Activated T-cell treated with anti-CD3 and anti-CD28 coated beads, Interleukin-2, amount 50 U/mL, for 1 hour (primary cell): ENCODE measurements around the gene SLC27A4.
"Not testable (repeated sequence)": the region's sequence is repeated elsewhere in the genome, so short reads cannot be mapped to it uniquely, and the experiment has no call there.

Experiments
- DNase-seq: peaks from one replicate; pipeline ENCODE4 v3.0.0-alpha.2; 2020

Gene SLC27A4

DNA sequence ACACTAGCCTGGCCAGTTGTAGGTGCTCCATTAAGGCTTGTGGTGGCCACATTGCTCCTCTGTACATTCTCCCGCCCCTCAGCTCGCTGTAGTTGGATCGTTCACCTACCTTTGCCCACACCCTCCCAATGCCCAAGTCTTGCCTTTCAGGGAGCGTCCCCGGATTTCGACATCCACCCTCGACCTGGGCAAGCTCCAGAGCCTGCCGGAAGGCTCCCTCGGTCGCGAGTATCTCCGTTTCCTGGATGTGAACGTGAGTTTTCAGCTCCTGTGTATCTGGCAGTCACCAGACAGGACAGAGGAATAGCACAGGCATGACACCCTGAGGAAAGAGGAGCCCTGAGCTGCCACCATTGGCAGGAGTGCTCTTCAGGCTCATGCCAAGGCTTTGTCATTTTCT lies 14.7 kb upstream of the SLC27A4 start:
- no peak for DNase-seq

DNA sequence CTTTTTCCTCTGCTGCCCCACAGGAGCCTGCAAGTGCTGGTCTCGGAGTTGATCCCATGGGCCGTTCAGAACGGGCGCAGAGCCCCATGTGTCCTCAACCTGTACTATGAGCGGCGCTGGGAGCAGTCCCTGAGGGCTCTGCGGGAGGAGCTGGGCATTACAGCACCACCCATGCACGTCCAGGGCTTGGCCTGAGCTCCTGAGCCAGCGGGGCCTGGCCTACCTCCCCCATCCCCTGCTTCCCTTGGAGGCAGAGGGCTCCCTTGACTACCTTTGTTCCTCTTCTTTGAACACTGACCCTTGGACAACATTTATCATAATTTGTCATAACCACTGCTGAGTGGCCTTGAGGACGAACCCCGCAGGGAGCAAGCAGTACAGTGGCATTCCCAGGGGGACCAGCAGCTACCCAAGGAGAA lies 6.9 kb upstream of the SLC27A4 start:
- no peak for DNase-seq

DNA sequence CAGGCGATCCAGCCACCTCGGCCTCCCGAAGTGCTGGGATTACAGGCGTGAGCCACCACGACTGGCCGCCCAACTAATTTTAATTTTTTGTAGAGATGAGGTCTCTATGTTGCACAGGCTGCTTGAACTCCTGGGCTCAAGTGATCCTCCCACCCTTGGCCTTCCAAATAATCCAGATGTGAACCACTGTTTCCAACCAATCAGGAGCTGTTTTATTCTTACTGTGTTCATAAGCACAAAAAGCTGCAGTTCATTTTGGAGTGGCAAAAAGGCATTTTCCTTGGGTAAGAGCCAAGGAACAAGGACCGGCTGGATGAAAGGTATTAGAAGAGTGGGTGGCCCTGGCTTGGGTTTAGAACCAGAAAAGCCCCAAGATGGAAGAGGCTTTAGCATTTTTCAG lies 5.2 kb upstream of the SLC27A4 start:
- DNase-seq, result no peak

DNA sequence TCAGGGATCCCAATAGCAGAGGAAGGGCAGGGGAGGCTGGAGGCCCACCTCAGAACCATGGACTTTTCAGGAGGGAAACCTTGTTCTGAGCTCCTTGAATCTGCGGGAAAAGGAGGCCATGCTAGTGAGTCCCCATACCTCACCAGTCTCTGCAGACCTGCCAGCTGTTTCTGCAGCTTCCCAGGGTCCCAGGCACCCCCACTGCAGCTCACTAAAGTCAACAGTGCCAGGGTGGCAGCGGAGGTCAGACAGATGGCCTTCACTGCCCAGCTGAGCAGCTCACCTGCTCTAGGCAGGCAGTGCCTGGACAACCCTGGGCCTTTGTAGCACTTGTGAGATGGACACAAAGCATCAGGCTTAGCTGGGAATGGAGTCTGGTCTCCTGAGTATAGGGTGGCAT lies 4.4 kb upstream of the SLC27A4 start:
- no peak for DNase-seq

DNA sequence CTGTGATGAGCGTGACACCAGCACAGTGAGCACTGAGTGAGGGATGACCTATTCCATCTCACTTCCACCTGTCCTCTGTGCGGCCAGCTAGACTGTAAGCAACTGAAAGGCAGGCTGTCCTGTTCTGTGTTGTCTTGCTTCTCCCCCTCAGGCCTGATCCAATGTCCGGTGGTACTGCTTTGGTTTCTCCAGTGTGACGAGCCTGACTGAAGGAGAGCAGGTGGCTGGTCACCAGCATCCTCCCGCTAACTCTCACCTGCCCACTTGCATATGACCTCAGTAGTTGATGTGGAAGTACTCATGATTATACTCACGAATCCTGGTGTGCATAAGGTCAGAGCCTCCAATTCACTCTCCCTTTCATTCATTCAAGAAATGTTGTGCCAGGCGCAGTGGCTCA lies 2.4 kb upstream of the SLC27A4 start:
- DNase-seq, result no peak

DNA sequence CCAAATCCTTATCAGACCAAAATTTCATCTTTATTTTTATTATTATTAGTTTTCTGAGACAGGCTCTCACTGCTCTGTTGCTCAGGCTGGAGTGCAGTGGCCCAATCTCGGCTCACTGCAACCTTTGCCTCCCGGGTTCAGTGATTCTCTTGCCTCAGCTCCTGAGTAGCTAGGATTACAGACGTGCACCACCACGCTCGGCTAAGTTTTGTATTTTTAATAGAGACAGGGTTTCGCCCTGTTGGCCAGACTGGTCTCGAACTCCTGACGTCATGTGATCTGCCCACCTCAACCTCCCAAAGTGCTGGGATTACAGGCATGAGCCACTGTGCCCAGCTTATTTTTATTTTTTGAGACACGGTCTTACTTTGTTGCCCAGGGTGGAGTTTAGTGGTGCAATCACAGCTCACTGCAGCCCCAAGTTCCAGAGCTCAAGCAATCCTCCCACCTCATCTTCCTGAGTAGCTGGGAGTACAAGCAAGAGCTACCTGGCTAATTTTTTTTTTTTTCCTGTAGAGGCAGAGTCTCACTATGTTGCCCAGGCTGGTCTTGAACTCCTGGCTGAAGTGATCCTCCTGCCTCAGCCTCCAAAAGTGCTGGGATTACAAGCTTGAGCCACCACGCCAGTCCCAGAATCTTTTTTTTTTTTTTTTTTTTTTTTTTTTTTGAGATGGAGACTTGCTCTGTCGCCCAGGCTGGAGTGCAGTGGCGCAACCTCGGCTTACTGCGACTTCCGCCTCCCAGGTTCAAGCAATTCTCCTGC lies 1.3 kb upstream of the SLC27A4 start:
- DNase-seq, result not testable (repeated sequence)

DNA sequence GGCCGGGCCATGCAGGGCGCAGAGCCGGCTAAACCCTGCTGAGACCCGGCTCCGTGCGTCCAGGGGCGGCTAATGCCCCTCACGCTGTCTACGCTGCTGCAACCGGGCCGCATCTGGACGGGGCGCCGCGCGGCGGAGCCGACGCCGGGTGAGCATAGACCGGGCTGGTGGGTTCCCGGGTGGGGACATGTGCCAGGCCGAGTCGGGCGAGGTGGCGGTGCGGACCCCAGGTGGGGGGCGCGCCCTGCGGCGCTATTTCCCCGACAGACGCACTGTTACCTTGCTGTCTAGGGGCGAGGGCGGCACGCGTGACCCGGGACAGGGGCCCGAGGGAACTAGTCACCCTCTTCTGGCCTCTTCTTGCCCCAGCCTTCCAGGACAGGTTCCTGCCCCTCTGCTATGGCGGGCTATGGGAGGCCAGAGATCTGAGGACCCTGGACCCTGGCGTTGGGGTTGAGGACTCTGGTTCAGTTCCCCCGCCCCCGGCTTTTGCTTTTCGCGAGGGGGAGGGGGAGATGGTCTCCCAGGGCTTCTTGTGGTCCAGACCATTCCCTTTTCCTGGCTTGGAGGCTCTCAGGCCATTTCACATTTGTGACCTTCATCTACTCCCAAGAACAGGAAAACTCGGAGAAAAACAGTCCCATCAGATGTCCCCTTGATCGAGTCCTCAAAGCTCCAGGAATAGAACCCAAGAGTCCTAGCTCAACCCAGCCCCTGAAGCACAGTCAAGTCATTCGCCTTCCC lies 536 bp downstream of the SLC27A4 start:
- DNase-seq, result no peak

DNA sequence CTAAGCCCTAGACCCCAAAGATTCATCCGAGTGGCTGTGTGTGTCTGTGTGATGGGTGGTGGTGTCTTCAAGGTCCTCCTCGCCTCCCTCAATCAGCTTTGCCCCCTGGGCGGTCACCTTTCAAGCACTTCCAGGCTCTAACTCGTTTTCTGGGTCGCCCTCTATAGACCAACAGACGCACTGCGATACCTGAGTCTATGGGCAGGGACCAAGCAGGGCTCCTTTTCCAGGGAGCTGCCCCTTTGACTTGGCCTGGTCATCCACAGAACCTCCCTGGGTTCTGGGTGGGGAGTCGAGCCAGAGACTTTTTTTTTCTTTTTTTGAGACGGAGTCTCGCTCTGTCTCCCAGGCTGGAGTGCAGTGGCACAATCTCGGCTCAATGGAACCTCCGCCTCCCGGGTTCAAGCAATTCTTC lies 1.1 kb downstream of the SLC27A4 start:
- peak; percentile 68 for DNase-seq

DNA sequence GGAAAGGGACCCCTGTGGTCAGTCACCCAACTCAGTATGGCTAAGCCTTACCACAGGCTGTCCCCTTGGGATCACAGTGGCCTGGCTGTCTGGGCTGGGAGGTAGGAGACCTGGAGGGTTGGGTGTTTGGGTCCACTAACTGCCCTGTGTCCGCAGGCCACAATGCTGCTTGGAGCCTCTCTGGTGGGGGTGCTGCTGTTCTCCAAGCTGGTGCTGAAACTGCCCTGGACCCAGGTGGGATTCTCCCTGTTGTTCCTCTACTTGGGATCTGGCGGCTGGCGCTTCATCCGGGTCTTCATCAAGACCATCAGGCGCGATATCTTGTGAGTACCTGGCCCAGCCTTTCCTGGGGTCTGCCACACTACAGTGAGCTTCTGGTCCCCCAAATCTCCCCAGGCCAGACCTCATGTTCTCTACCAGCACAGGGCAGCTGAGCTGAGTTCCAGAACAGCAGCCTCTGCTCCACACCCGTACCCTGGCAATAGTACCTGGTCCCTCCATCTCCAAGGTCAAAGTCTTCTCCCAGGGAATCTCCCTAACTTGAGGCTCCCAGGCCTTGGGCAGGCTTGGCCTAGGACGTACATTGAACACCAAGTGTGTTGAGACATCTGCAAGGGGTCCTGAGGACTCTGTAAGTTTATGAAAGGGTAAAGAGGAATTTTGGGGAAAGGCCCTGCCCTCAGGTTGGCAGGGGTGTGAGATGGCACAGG lies 2.8 kb downstream of the SLC27A4 start:
- no peak for DNase-seq

DNA sequence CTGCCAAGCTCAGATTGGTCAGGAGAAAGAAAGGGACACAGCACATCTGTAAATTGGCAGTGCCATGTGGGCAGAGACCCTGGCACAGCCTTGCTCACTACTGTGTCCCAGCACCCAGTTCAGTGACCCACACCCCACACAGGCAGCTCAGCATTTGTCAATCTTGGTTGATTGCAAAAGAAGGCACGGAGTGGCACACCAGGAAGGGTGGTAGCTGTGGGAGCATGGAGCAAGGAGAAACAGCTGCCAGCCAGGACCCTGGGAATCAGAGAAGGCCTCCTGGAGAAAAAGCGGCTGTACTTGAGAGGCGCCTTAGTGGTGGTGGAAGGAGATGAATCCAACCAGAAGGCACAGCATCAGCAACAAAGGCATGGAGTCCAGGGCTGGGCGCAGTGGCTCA lies 3.5 kb downstream of the SLC27A4 start:
- no peak for DNase-seq

DNA sequence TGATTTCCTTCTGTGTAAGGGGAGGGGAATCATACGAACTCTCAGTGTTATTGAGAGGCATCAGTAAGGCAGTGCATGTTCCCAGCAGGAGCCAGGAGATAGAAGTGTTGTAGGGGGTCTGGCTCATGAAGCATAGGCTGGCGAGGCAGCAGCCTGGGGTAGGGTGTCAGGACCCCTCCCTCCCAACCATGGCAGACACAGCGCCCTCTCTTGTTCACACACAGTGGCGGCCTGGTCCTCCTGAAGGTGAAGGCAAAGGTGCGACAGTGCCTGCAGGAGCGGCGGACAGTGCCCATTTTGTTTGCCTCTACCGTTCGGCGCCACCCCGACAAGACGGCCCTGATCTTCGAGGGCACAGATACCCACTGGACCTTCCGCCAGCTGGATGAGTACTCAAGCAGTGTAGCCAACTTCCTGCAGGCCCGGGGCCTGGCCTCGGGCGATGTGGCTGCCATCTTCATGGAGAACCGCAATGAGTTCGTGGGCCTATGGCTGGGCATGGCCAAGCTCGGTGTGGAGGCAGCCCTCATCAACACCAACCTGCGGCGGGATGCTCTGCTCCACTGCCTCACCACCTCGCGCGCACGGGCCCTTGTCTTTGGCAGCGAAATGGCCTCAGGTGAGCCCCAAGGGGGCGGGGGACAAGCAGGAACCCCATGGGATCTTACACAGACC lies 4.7 kb downstream of the SLC27A4 start:
- no peak for DNase-seq

DNA sequence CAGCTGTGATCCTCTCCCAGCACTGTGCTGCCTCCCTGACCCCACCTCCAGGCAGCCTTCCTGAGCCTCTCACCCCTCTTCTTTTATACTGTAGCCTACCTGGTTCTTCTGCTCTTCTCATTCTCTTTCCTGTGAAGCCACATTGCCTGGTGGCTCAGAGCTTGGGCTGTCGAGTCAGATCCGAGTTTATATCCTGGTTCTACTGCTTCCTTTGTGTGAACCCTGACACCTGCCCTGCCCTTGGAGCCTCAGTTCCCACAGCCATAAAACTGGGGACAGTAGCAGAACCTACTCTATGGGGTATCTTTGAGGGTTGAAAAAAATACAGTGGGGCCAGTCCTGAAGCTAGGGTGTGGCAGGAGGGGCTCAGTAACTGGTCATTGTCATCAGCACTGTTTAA lies 8.8 kb downstream of the SLC27A4 start:
- DNase-seq, result no peak

DNA sequence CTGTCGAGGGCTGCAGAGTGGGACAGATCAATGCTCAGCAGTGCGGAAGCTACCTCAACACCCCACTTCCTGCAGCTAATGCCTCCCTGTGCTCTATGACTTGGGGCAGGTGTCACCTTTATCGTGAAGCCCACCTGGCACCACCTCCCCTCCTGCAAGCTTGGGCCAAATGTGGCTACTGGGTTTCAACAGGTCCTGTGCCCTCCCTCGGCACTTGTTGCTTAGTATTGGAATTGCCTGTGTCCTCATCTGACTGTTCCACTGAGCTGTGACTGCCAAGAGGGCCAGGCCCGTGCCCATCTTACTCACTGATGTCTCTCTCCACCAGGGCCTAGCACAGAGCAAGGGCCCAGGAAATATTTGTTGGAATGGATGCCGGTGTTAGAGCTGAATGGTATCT lies 9.4 kb downstream of the SLC27A4 start:
- no peak for DNase-seq

DNA sequence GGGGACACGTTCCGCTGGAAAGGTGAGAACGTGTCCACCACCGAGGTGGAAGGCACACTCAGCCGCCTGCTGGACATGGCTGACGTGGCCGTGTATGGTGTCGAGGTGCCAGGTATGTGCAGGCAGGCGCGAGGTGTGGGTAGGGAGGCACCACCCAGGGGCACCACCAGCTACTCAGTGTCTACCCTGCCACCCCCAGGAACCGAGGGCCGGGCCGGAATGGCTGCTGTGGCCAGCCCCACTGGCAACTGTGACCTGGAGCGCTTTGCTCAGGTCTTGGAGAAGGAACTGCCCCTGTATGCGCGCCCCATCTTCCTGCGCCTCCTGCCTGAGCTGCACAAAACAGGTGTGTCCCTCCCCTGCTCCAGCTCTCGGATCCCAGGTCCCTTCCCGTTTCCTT lies 15.1 kb downstream of the SLC27A4 start:
- DNase-seq, result no peak

DNA sequence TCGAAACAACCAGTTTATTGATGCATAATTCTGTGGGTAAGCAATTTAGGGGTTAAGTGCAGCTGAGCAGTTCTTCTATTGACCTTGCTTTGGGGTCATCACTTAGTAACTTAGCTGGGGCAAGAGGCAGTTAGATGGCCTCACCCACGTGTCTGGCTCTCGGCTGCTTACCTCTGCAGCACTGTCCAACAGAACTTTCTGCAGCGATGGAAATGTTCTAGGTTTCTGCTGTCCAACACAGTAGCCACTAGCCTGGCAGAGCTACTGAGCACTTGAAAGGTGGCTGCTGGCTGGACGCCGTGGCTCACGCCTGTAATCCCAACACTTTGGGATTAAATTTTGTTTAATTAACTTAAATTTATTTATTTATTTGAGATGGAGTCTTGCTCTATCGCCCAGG lies 17.8 kb downstream of the SLC27A4 start:
- DNase-seq, result no peak

DNA sequence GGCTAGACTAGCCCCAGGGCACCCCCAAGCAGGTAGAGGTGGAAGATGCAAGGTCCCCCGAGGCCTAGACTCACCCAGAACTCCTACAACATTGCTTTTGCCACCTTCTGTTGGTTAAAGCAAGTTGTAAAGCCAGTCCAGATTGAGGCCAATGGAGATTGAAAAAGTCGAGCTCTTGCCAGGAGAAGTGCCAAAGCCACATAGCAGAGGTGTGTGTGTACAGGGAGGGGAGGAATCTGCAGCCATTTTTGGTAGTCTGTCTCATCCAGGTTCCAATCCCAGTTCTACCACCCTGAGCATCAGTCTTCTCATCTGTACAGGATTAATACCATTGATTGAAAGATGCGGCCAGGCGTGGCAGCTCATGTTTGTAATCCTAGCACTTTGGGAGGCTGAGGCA lies 18.5 kb downstream of the SLC27A4 start:
- DNase-seq, result no peak

DNA sequence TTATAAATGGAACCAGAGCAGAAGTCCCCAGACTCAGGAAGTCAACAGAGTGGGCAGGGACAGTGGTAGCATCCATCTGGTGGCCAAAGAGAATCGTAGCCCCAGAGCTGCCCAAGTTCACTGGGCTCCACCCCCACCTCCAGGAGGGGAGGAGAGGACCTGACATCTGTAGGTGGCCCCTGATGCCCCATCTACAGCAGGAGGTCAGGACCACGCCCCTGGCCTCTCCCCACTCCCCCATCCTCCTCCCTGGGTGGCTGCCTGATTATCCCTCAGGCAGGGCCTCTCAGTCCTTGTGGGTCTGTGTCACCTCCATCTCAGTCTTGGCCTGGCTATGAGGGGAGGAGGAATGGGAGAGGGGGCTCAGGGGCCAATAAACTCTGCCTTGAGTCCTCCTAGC lies 20.5 kb downstream of the SLC27A4 start:
- no peak for DNase-seq

DNA sequence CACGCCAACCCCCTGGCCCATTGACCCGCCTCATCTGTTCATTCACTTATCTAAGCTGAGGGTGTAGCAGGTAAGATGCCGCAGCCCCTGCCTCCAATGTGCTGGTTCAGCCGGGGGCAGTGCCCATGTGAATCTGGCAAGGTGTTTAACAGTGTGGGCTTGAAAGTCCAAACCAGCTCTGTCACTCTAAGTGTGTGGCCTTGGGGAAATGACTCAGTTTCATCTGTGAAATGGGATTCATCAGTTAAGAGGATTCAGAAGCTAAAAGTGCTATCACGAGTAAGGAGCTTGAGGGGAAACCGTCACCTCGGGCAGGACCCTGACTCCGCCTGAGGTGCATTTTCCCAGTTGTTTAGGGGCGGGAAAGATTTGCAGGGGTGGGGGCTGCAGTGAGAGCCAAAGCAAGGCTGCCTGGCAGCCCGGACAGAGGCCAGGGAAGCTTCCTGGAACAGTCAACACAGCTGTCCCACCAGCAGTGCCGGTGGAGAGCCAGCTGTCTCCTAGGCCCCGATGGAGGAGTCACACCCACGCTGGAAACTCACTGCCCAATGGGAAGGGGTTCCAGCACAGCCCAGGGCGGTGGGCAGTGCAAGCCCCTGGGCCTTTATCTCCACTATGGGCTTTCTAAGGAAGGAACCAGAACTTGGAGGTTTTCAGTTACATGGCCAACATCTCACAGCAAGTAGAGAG lies 21.1 kb downstream of the SLC27A4 start:
- DNase-seq, result no peak

DNA sequence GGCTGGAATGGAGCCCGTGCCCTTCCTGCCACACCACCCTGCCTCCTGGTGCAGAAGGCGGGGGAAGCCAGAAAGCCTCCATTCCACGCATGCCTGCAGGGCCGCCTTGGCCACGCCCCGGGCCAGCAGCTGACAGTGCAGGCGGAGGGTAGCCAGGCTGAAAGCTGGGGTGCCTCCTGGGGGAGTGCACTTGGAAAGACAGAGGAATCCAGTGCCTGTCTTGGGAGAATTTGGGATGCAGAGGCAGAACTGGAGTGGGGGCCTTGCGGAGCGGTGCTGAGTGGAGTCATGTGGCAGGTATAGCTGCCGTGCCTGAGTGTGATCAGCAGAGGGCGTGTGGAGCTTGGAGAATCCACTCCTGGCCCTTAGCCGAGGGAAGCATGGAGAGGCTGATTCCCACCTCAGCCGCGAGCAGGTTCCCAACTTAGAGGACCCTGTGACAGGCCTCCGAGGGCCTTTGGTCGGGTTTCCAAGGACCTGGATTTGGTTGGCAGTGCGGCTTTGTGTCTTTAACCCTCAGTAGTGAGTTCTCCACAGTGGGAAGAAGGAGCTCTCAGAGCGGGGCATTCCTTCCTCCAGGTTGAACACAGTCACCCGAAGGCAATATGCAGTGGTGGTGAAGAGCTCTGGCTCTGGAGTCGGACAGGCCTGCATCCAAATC lies 21.8 kb downstream of the SLC27A4 start:
- peak; percentile 73 for DNase-seq

DNA sequence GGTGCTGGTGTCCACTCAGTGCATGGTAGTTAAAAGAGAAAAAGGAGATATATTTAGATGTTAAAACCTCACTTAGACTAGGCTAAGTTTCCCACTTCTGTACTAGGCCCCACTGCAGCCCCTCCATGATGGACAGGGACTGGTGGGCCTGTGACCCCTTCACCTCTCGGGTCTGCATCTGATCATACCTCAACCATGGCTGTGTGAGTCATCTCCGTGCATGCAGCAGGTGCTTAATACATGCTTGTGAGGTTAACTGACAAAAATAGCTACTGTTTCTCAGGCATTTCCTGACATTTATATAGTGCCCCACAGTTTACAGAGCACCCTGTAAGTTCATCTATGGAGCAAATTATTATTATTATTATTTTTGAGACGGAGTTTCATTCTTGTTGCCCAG lies 22.4 kb downstream of the SLC27A4 start:
- DNase-seq, result no peak

DNA sequence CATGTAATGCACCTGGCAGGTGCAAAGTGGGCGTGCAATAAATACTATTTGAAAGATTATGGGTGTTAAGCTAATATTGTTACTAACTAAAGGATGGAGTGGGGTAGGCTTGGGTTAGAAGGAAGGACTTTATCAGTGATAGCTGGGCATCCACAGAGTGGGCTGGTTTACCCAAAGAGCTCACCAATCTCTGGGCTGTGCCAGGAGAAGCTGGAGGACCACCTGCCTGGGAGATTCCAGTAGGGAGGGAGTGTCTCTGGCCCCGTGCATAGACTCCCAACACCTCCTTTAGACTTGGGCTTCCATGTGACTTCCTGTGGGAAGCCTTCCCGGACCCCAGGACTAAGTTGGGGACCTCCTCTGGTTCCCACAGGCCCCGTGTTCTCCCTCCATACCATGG lies 25.2 kb downstream of the SLC27A4 start:
- DNase-seq, result no peak

DNA sequence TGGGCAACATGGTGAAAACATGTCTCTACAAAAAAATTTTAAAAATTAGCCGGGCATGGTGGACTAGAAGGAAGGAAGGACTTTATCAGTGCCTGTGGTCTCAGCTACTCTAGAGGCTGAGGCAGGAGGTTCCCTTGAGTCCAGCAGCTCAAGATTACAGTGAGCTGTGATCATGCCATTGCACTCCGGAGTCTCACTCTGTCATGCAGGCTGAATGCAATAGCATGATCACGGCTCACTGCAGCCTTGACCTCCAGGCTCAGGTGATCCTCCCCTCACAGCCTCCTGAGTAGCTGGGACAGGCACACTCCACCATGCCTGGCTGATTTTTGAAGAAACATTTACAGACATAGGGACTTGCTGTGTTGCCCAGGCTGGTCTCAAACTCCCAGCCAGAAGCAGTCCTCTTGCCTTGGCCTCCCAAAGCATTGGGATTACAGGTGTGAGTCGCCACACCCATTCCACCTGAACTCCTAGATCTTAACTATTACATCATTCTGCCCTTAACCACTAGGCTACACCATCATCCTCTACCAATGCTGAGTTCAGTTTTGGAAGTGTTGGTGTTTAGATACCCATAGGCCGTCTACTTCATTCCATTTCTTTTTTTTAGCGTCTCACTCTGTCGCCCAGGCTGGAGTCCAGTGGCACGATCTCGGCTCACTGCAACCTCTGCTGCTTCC lies 28.8 kb downstream of the SLC27A4 start:
- DNase-seq, result no peak
